Keratinocyte (primary cell): ENCODE data around the gene KIAA1217. TPM values are rescaled to one million over a fixed set of nuclear protein-coding genes. Genes with fewer than 3 reads are reported as not detected.

ENCODE experiments used
- DNase-seq: peaks from one replicate; pipeline ENCODE4 v3.0.0-alpha.2; 2011; ENCODE audit warnings: low read depth, missing footprints, low spot score
- FAIRE-seq: peaks from 2 replicates; lab custom pipeline; 2011; peaks lifted over from hg19 to GRCh38; lab: Jason Lieb, UNC
- H2AFZ ChIP-seq: 2 replicates; pipeline ENCODE4 v1.6.0; 2012; ENCODE audit warnings: low read length, control low read depth, inconsistent platforms; ENCODE audit not compliant: control insufficient read depth
- H3K27ac ChIP-seq: 2 replicates; pipeline ENCODE4 v1.5.1; 2011; ENCODE audit warnings: low read length; ENCODE audit not compliant: control insufficient read depth, insufficient read depth
- H3K27me3 ChIP-seq: 3 replicates; pipeline ENCODE4 v1.6.0; 2011; ENCODE audit warnings: low read length; ENCODE audit not compliant: control insufficient read depth, insufficient read depth; ENCODE audit errors: extremely low read depth
- H3K36me3 ChIP-seq, 2 experiments: 2 replicates in 1 of 2; 3 replicates in 1 of 2; pipeline ENCODE4 v1.5.1; 2011; ENCODE audit warnings: low read length in 2 of 2, mild to moderate bottlenecking in 1 of 2; ENCODE audit not compliant: control insufficient read depth in 2 of 2, insufficient read depth in 2 of 2; ENCODE audit errors: extremely low read depth in 1 of 2
- H3K4me1 ChIP-seq: 3 replicates; pipeline ENCODE4 v1.5.1; 2011; ENCODE audit warnings: low read length; ENCODE audit not compliant: control insufficient read depth, insufficient read depth; ENCODE audit errors: extremely low read depth
- H3K4me2 ChIP-seq: 3 replicates; pipeline ENCODE4 v1.6.0; 2011; ENCODE audit warnings: low read depth, low read length; ENCODE audit not compliant: control insufficient read depth, insufficient read depth; ENCODE audit errors: extremely low read depth
- H3K4me3 ChIP-seq, 3 experiments: fragments of 200-600 bp in 1 of 3; sonication (generic) in 1 of 3; 2 replicates in 2 of 3; 3 replicates in 1 of 3; pipeline ENCODE4 v1.5.1; 2011 to 2016; ENCODE audit warnings: low read length in 3 of 3, mild to moderate bottlenecking in 3 of 3, control low read depth in 2 of 3, inconsistent platforms in 1 of 3, low read depth in 1 of 3, mixed read lengths in 1 of 3, mixed run types in 1 of 3, moderate library complexity in 1 of 3; ENCODE audit not compliant: control insufficient read depth in 2 of 3, insufficient read depth in 2 of 3; ENCODE audit errors: extremely low read depth in 1 of 3
- H3K79me2 ChIP-seq: 2 replicates; pipeline ENCODE4 v1.6.0; 2012; ENCODE audit warnings: low read length; ENCODE audit not compliant: control insufficient read depth, insufficient read depth
- H3K9ac ChIP-seq: 3 replicates; pipeline ENCODE4 v1.6.0; 2011; ENCODE audit warnings: low read length; ENCODE audit not compliant: control insufficient read depth, insufficient read depth; ENCODE audit errors: extremely low read depth
- H3K9me1 ChIP-seq: 3 replicates; pipeline ENCODE4 v1.6.0; 2011; ENCODE audit warnings: low read length; ENCODE audit not compliant: control insufficient read depth, insufficient read depth; ENCODE audit errors: extremely low read depth
- H3K9me3 ChIP-seq: 2 replicates; pipeline ENCODE4 v1.5.1; 2012; ENCODE audit warnings: low read depth, low read length; ENCODE audit not compliant: control insufficient read depth
- H4K20me1 ChIP-seq: 3 replicates; pipeline ENCODE4 v1.6.0; 2011; ENCODE audit warnings: low read length; ENCODE audit not compliant: control insufficient read depth, insufficient read depth; ENCODE audit errors: extremely low read depth
- EZH2 ChIP-seq: IDR thresholded peaks from one replicate; pipeline ENCODE4 v1.6.1; 2012; ENCODE audit warnings: inconsistent platforms, mild to moderate bottlenecking, low read length, moderate library complexity
- dilution Hi-C: fragments of 300-500 bp; cut with MboI; formaldehyde crosslinking; loops from one replicate; pipeline ENCODE4 v1.7.0; 2020; ENCODE audit warnings: low sequenced_read_pairs; ENCODE audit not compliant: extremely low pct_ligation_motif_present
- polyA plus RNA-seq, 5 experiments: library from polyadenylated mRNA; depleted of rRNA in 3 of 5; stranded (reverse) in 3 of 5; stranded (forward) in 1 of 5; unstranded in 1 of 5; fragments of >200 nt; gene quantifications; 1 replicate in 1 of 5; 2 replicates in 3 of 5; 3 replicates in 1 of 5; pipeline versions ENCODE4 v1.2.1 to v1.2.3, GENCODE V29; 2011 to 2012; ENCODE audit warnings: missing spikeins in 2 of 5, low read depth in 1 of 5, low replicate concordance in 1 of 5
- TF ChIP-seq, protein P1 (sequence below), 3 experiments: IDR thresholded peaks in 1 of 3; conservative IDR thresholded peaks in 1 of 3; optimal IDR thresholded peaks in 1 of 3; 2 replicates in 2 of 3; 3 replicates in 1 of 3; pipeline versions ENCODE3 to v1.5.1; 2011; ENCODE audit warnings: low read length in 3 of 3, mild to moderate bottlenecking in 3 of 3, moderate library complexity in 2 of 3, control low read depth in 1 of 3, inconsistent platforms in 1 of 3; ENCODE audit not compliant: insufficient read depth in 2 of 3; ENCODE audit errors: extremely low read depth in 1 of 3

Gene KIAA1217
- polyA plus RNA-seq, 1 donor (not counting 4 experiments of a cell fraction or from before 2014, with no cell fraction given): 10.4 TPM

DNA sequence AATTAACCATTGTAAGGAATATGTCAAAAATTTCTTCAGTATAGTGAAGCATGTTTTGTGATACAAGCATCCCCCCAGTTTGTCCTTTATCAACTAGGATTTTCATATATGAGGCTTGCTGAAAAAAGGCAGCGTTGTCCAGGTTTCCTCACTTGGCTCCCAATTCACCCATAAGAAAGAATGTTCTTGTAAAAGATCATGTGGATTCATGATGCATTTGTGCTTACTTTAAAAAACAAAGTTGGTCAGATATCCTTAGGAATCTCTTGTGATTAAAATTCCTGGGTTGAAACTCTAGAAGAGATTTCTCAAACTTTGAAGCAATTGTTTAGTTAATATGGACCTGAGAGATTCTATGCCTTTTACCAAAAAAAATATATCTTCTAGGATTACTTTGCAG is 181.8 kb downstream of the KIAA1217 start:
- H3K9me1 ChIP-seq: no peaks in the 10 kb centered on the region
- no peaks in the 10 kb centered on the region for H3K9me3 ChIP-seq
- no peak overlapping the region for H2AFZ ChIP-seq
- FAIRE-seq (no peak), DNase-seq (no peak)
- no peaks in the 10 kb centered on the region for H3K79me2 ChIP-seq
- no peak overlapping the region for H3K4me3 ChIP-seq
- H3K27ac ChIP-seq: no peak overlapping the region
- H3K36me3 ChIP-seq: no peaks in the 10 kb centered on the region
- H4K20me1 ChIP-seq: no peaks in the 10 kb centered on the region
- no peaks in the 10 kb centered on the region for H3K27me3 ChIP-seq
- dilution Hi-C loops: no loop called here
- no peak overlapping the region for H3K4me2 ChIP-seq
- H3K9ac ChIP-seq: no peak overlapping the region
- H3K4me1 ChIP-seq: no peaks in the 10 kb centered on the region
- no peak for TF ChIP-seq EZH2
- TF ChIP-seq, protein P1, sequence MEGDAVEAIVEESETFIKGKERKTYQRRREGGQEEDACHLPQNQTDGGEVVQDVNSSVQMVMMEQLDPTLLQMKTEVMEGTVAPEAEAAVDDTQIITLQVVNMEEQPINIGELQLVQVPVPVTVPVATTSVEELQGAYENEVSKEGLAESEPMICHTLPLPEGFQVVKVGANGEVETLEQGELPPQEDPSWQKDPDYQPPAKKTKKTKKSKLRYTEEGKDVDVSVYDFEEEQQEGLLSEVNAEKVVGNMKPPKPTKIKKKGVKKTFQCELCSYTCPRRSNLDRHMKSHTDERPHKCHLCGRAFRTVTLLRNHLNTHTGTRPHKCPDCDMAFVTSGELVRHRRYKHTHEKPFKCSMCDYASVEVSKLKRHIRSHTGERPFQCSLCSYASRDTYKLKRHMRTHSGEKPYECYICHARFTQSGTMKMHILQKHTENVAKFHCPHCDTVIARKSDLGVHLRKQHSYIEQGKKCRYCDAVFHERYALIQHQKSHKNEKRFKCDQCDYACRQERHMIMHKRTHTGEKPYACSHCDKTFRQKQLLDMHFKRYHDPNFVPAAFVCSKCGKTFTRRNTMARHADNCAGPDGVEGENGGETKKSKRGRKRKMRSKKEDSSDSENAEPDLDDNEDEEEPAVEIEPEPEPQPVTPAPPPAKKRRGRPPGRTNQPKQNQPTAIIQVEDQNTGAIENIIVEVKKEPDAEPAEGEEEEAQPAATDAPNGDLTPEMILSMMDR (optimal IDR thresholded peaks at IDR 0.05 in 1 of 3, IDR thresholded peaks at IDR 0.05 in 1 of 3, conservative IDR thresholded peaks at IDR 0.05 in 1 of 3; ENCODE audit: extremely low read depth in 1 of 3, insufficient read depth in 2 of 3, low read length in 3 of 3): no peak

DNA sequence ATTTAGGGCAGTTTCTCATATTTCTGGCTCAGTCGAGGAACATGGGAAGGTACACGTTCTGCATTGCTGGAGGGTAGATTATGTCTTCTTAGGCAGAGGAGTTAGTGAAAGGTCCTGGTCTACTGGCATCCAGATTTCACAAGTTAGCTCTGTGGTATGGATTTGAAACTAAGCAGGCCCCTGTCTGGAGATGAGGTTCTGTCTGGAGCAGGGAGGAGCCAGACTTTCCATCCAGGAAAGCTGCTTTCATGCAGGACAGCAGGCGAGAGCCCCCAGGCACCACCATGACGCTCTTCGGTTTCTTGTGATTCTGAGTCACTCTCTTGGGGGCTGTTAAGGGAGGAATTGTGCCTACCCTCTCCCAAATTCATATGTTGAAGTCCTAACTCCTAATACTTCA is 184.3 kb downstream of the KIAA1217 start:
- no peaks in the 10 kb centered on the region for H3K4me1 ChIP-seq
- TF ChIP-seq, protein P1 (optimal IDR thresholded peaks at IDR 0.05 in 1 of 3, IDR thresholded peaks at IDR 0.05 in 1 of 3, conservative IDR thresholded peaks at IDR 0.05 in 1 of 3; ENCODE audit: extremely low read depth in 1 of 3, insufficient read depth in 2 of 3, low read length in 3 of 3): no peak
- TF ChIP-seq EZH2: no peak
- H2AFZ ChIP-seq: no peak overlapping the region
- H3K4me3 ChIP-seq: no peak overlapping the region
- H3K9me3 ChIP-seq: no peaks in the 10 kb centered on the region
- no peaks in the 10 kb centered on the region for H3K27me3 ChIP-seq
- H3K4me2 ChIP-seq: no peak overlapping the region
- no peak overlapping the region for H3K27ac ChIP-seq
- H3K9ac ChIP-seq: no peak overlapping the region
- FAIRE-seq (no peak), DNase-seq (no peak)
- peaks cover 0 to 1% of the 10 kb centered on the region in 2 experiments for H3K36me3 ChIP-seq
- dilution Hi-C loops: no loop called here
- H3K9me1 ChIP-seq: no peaks in the 10 kb centered on the region
- no peaks in the 10 kb centered on the region for H4K20me1 ChIP-seq
- no peaks in the 10 kb centered on the region for H3K79me2 ChIP-seq
